Gastroesophageal sphincter (tissue), 3 donors: Measurements from ENCODE around the gene TARP.

Experiments
- CTCF ChIP-seq, 4 experiments: fragments of 200-600 bp in 2 of 4; fragments of 450-650 bp in 2 of 4; sonication (generic) in 1 of 4; IDR thresholded peaks; one replicate each; pipeline ENCODE4 v1.5.1; 2017 to 2019; ENCODE audit warnings: antibody characterized with exemption in 4 of 4, mild to moderate bottlenecking in 2 of 4, moderate library complexity in 2 of 4
- POLR2A ChIP-seq, 2 donors: fragments of 450-650 bp; IDR thresholded peaks; one replicate each; pipeline ENCODE4 v1.6.1; 2017; ENCODE audit warnings: antibody characterized with exemption in 2 of 2, mild to moderate bottlenecking in 2 of 2, moderate library complexity in 1 of 2

- TF ChIP-seq CTCF (IDR thresholded peaks at IDR 0.05) = peak; percentile 88 to 93 (median 92)
- no peak for TF ChIP-seq POLR2A (IDR thresholded peaks at IDR 0.05)
Measured at GRCh38 chr7:38222481-38223096, 50.8 kb downstream of the TARP start.
